ENCODE data around the gene ZNF740.

Gene ZNF740

GRCh38 chr12:53217931-53218307, 37.4 kb downstream of the ZNF740 start:
- peak overlapping the region in 1 of 2 donors; percentile 66 for H3K4me3 ChIP-seq (replicated peaks in 1 of 2; ENCODE audit: low read depth in 2 of 2, low read length in 2 of 2)
- DNase-seq (ENCODE audit: low read depth in 2 of 2): peak in 1 of 2 donors; percentile 27
- TF ChIP-seq CTCF (IDR thresholded peaks at IDR 0.05; ENCODE audit: low read depth, low read length): no peak

- peak overlapping the region; percentile 66 to 67 for H3K4me3 ChIP-seq (replicated peaks in 1 of 2; ENCODE audit: low read depth in 2 of 2, low read length in 2 of 2)
- DNase-seq (ENCODE audit: low read depth in 2 of 2): peak; percentile 25 to 47
- TF ChIP-seq CTCF (IDR thresholded peaks at IDR 0.05; ENCODE audit: low read depth, low read length): no peak
Measured at GRCh38 chr12:53218551-53219291, 38.2 kb downstream of the ZNF740 start.

- no peak for TF ChIP-seq CTCF (IDR thresholded peaks at IDR 0.05; ENCODE audit: low read depth, low read length)
- peak; percentile 54 to 56 for DNase-seq (ENCODE audit: low read depth in 2 of 2)
- H3K4me3 ChIP-seq (replicated peaks in 1 of 2; ENCODE audit: low read depth in 2 of 2, low read length in 2 of 2): peak overlapping the region; percentile 66 to 67
Measured at GRCh38 chr12:53219292-53219955, 38.9 kb downstream of the ZNF740 start.

GRCh38 chr12:53219956-53220693, 39.6 kb downstream of the ZNF740 start:
- peak; percentile 78 to 83 for DNase-seq (ENCODE audit: low read depth in 2 of 2)
- H3K4me3 ChIP-seq (replicated peaks in 1 of 2; ENCODE audit: low read depth in 2 of 2, low read length in 2 of 2): peak overlapping the region; percentile 66 to 67
- no peak for TF ChIP-seq CTCF (IDR thresholded peaks at IDR 0.05; ENCODE audit: low read depth, low read length)

- no peak for TF ChIP-seq CTCF (IDR thresholded peaks at IDR 0.05; ENCODE audit: low read depth, low read length)
- peak overlapping the region; percentile 66 to 67 for H3K4me3 ChIP-seq (replicated peaks in 1 of 2; ENCODE audit: low read depth in 2 of 2, low read length in 2 of 2)
Measured at GRCh38 chr12:53220694-53221202, 40.2 kb downstream of the ZNF740 start.

GRCh38 chr12:53221203-53222080, 40.9 kb downstream of the ZNF740 start:
- no peak for TF ChIP-seq CTCF (IDR thresholded peaks at IDR 0.05; ENCODE audit: low read depth, low read length)
- peak overlapping the region; percentile 38 to 53 for H3K4me3 ChIP-seq (replicated peaks in 1 of 2; ENCODE audit: low read depth in 2 of 2, low read length in 2 of 2)
- peak; percentile 48 to 69 for DNase-seq (ENCODE audit: low read depth in 2 of 2)

More at GRCh38 chr12:53220694-53221202, 40.2 kb downstream of the ZNF740 start:
- DNase-seq (ENCODE audit: low read depth in 2 of 2): peak; percentile 92 to 96

Measured in cardiac fibroblast (primary cell).